Stimulated activated CD4-positive, alpha-beta T cell treated with anti-CD3 and anti-CD28 coated beads, TNF-alpha, amount 100 ng/mL, for 24 hours (primary cell): ENCODE results near the gene VAMP1.
A peak's percentile ranks its signal among the peaks of the same experiment; 100 is the strongest.
"Not testable (repeated sequence)": the region's sequence is repeated elsewhere in the genome, so short reads cannot be mapped to it uniquely, and the experiment has no call there.

Experiments
- DNase-seq, 3 experiments: peaks; one replicate each; pipeline ENCODE4 v3.0.0-alpha.2; 2020; ENCODE audit warnings: low read depth in 3 of 3

VAMP1 gene

DNA sequence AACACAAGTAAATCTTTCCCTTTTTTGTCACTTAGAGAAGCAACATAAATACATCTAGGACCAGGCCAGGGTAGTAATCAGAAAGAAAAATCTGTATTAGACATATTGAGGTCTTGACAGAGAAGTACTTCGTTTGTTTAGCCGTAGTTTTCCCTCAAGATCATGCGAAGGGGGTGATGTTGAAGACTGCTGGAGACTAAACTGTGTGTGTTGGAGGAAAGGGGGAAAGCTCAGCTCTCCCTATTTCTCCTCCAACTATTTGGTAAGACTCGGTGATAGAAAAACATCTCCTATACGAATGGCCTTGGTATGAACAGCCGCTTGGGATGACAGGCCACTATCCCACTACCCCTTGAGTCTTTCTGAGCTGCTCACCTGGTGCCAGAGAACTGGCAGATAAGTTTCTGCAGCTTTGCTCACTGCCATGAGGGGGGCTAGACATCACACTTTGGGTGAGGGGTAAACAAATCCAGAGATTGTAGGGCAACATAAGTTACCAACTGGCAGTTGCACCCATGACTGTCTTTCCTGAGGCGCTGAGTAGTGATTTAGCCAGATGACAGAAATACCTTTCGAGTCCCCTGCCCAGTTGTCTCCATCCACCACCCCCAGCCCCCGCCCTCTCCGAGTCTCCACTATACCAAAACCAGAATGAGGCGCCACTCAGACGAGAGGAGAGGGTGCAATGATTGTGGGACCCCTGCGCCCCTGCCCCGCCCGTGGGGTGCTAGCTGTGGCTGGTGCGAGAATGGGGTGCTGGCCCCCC lies 685 bp downstream of the VAMP1 start:
- DNase-seq: no peak

DNA sequence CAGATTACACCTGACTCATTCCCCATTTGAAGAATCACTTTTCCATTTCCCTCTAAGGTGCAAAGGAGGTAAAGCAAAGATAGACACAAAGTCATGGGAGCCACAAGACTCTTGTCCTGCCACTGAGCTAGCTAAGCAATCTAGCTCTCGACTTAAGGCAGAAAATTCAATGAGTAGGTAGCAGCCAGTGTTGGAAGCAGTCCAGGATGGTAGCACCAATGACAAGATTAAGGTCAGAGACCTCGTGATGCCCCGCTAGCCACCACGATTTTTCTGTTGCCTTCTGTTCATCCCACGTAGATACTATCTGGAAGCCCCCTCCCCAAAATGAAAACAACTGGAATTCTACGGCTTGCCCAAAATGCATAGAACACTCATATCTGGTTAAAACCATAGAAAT lies 1.4 kb downstream of the VAMP1 start:
- no peak for DNase-seq

DNA sequence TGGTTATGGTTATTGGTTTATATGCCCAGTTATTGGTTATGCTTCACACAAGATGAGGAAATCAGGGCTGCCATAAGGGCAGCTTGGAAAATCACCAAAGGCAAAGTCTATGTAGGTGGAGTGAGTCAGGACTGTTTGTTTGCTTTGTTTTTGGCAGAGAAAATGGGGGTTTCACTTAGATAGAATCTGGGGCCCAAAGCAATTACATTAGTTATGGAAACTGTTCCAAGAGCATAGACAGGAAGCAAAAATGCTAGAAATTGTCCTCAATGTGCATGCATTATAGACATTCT lies 2.2 kb downstream of the VAMP1 start:
- DNase-seq: no peak

GRCh38 chr12:6467571-6468282 lies 2.8 kb downstream of the VAMP1 start:
- DNase-seq: not testable (repeated sequence)

- DNase-seq: not testable (repeated sequence)
Observed at GRCh38 chr12:6466751-6467150, 3.7 kb downstream of the VAMP1 start.

DNA sequence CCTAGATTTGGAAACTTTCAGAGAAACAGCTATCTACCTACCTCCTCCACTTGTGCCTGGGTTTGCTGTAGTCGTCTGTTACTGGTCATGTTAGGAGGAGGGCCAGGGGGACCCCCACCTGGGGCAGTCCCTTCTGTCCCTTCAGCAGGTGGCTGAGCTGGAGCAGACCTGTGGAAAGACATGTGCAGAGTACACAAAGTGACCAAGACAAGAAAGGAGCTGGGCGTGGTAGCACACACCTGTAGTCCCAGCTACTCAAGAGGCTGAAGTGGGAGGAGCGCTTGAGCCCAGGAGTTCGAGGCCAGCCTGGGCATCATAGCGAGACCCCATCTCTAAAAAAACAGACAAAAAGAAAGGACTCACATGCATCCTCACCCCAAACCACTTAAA lies 4.3 kb downstream of the VAMP1 start:
- no peak for DNase-seq

DNA sequence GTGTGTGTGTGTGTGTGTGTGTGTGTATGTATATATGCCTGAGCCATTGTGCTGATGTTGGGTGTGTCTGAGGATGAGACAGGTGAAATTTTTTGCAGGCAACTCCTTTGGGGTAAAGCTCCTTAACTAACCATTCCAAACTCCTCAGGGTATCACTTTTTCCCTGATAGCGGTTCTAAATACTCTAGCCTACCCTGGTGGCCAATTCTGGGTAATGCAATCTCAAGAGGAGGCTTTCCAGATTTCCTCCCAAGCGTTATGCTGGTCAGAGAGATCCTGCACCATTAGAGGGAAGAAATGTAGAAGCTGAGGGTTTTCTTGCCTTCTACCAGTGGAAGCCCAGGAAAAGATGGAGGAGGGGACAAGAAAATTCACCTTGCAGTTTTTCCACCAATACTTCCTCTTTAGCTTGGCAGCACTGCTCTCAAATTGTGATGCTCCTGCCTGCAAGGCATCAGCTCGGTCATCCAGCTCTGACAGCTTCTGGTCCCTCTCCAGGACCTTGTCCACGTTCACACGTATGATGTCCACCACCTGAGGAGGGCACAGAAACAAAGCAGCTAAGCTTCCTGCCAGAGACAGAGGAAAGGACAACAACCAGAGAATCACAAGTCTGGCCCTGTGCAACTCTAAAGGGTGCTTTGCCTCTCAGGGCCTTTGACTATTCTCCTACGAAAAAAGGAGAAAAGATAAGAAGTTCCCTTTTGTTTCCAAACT lies 4.9 kb downstream of the VAMP1 start:
- no peak for DNase-seq

DNA sequence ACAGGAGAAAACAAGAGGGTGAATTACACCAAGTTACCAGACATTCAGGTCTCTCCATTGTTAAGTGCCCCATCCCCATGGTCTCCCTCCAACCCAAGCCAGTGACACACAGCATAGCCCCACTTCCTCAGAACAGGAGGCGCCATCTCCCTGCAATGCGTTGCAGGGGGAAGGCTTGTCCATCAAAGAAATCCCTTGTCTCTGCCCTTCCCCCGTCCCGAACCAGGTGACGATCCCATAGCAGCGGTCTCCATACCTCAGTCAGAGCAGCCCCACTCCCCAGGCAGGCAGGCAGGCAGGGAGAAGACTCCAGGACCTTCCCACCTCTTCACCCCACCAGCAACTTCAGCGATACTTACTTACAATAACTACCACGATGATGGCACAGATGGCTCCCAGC lies 5.9 kb downstream of the VAMP1 start:
- no peak for DNase-seq

- DNase-seq: no peak
Observed at GRCh38 chr12:6463858-6464257, 6.6 kb downstream of the VAMP1 start.

DNA sequence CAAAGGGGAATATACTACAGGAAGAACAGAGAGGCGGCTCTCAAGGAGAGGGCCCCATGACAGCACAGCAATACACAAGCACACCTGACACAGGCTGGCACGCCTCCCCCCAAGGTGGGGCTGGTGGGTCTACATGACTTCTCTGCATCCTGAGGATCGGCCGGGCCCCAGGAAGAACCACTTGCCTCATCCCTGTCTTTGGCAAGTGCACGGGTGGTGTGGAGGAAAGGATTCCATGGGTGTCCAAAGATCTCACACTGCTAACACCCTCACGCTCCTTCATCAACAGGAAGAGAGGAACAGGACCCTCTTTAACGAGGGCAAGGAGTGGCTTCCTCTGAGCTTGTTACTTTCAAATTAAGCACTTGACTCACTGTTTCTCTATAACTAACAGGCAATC lies 7.3 kb downstream of the VAMP1 start:
- no peak for DNase-seq

GRCh38 chr12:6462234-6462995 lies 8.1 kb downstream of the VAMP1 start:
- no peak for DNase-seq

GRCh38 chr12:6461401-6462233 lies 8.9 kb downstream of the VAMP1 start:
- peak; percentile 54 to 83 (median 67) for DNase-seq

DNA sequence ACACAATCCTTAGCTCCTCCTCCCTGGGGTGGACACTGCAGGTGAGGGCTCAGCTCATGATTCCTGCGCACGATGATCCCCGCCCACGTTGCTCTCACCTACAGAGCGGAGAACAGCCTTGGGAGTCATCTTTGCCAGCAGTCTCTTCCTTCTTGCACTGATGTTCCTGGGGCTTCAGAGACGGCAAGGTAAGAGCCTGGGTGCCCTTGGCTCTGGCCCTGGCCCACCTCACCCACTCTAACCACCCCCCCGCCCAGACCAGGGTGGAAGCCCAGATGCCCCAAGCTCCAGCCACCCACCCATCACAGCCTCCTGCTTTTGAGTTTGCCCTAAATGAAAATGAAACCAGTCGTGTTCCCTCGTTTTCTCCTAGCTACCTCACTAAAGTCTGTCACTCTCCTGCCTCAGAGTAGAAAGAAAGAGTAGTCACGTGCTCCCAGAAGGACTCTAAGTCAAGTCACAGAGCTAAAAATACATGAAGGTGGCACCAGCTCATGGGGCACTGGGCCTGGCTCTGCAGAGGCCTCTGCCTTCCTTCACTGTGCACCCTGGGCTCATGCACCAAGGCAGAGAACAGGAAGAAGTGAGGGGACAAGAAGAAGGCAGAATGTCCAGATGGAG lies 9.6 kb downstream of the VAMP1 start:
- DNase-seq: no peak

DNA sequence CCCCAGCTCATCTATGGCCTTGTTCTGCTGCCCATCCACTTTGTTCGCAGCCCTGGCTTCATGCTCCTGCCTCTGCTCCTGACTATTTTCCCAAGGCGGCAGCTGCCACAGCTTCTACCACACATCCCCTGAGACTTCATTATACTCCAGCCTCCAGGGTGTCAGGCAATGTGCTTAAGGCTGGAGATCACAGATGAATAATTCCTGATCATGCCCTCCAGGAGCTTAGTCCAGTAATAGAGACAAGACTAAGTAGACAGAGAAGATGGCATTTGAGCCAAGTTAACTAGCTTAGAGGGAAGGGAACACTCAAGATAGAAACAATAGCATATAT lies 11.5 kb downstream of the VAMP1 start:
- no peak for DNase-seq

GRCh38 chr12:6458281-6459003 lies 12.0 kb downstream of the VAMP1 start:
- no peak for DNase-seq

DNA sequence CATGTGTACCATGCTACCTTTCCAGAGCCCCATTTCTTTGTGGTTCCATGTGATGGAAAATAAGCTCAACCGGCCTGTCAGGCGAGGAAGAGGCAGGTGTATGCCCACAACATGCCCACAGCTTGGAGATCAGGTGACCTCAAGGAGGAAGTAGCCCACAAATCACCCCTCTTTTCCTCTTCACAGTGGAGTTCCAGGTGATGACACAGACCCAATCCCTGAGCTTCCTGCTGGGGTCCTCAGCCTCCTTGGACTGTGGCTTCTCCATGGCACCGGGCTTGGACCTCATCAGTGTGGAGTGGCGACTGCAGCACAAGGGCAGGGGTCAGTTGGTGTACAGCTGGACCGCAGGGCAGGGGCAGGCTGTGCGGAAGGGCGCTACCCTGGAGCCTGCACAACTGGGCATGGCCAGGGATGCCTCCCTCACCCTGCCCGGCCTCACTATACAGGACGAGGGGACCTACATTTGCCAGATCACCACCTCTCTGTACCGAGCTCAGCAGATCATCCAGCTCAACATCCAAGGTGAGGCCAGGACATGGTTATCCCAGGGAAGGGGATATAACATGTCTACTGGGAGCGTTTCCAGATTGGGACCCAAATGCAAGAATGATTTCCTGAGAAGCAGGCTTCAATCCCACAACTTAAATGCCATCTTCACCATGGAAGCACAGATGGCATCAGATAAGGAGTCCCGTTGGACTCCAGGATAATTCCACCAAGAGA lies 13.1 kb downstream of the VAMP1 start:
- DNase-seq: no peak

DNA sequence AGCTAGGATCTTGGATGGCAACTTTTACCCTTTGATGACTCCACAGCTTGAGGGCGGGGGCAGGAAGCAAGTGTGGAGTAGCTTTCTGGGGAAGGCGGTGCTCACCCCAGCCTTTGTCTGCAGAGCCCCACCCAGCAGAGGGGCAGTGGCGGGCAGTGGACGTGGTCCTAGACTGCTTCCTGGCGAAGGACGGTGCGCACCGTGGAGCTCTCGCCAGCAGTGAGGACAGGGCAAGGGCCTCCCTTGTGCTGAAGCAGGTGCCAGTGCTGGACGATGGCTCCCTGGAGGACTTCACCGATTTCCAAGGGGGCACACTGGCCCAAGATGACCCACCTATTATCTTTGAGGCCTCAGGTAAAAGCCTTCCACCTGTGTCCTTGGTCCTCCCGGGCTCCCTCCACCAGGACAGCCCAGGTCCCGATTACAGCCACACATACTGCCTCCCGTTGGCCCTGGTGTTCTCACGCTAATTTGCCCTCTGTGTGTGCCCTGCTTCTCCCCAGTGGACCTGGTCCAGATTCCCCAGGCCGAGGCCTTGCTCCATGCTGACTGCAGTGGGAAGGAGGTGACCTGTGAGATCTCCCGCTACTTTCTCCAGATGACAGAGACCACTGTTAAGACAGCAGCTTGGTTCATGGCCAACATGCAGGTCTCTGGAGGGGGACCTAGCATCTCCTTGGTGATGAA lies 17.4 kb downstream of the VAMP1 start:
- no peak for DNase-seq

DNA sequence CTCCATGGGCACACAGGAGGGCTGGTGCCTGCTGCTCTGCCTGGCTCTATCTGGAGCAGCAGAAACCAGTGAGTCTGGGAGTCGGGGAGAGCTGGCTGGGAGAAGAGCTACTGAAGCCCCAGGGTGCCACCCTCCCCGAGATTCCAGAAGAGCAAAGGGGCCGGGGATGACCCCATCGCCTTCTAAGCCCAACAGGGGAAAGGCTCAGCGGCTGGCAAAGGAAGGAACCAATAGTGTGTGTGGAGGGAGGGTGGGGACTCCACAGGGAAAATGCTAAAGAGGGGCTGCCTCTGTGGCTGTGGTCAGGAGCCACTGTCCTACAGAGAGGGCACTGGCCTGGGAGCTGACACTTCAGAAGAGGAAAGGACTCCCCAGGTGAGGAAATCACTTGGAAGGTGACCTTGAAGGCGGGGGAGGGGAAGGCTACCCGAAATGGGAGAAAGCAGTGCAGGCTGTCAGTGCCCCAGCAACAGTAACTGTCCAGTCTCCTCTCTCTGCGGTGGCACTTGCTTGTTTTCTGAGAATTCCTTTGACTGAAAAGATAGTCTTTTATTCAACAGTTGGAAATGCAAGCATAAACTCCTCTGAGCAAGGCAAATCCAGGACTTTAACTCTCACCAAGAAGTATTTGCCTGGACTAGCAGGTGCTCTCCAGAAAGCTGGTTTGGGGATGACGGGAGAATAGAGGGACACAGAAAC lies 18.1 kb downstream of the VAMP1 start:
- no peak for DNase-seq
